DOHH2 (cell line): Measurements from ENCODE around the gene TMEM272.

ENCODE experiments used
- H3F3A ChIP-seq: fragments of 200-600 bp; sonication (generic), shearing (Covaris generic); 2 replicates; pipeline ENCODE4 v1.6.0; 2016; ENCODE audit warnings: antibody characterized with exemption, mild to moderate bottlenecking; ENCODE audit not compliant: control insufficient read depth, insufficient read depth
- H3K27ac ChIP-seq: fragments of 200-600 bp; sonication (generic); 2 replicates; pipeline ENCODE4 v1.5.1; 2014; ENCODE audit warnings: low read depth, mild to moderate bottlenecking, low read length, moderate library complexity
- H3K27me3 ChIP-seq: fragments of 200-600 bp; sonication (generic); 2 replicates; pipeline ENCODE4 v1.6.1; 2014; ENCODE audit warnings: mild to moderate bottlenecking, low read length, mixed read lengths; ENCODE audit not compliant: control insufficient read depth
- H3K36me3 ChIP-seq: fragments of 200-600 bp; sonication (generic); 2 replicates; pipeline ENCODE4 v1.6.1; 2014; ENCODE audit warnings: mild to moderate bottlenecking, low read length, moderate library complexity, mixed read lengths; ENCODE audit not compliant: control insufficient read depth
- H3K4me1 ChIP-seq: fragments of 200-600 bp; sonication (generic); 2 replicates; pipeline ENCODE4 v1.6.1; 2014; ENCODE audit warnings: mild to moderate bottlenecking, low read length, mixed read lengths; ENCODE audit not compliant: control insufficient read depth
- H3K4me2 ChIP-seq: fragments of 200-600 bp; sonication (generic); 2 replicates; pipeline ENCODE4 v1.6.0; 2014; ENCODE audit warnings: mild to moderate bottlenecking, low read length, moderate library complexity
- H3K4me3 ChIP-seq: fragments of 200-600 bp; sonication (generic); 2 replicates; pipeline ENCODE4 v1.5.1; 2014; ENCODE audit warnings: mild to moderate bottlenecking, low read length, mixed read lengths
- H3K79me2 ChIP-seq: fragments of 200-600 bp; sonication (generic); 2 replicates; pipeline ENCODE4 v1.6.1; 2014; ENCODE audit warnings: mild to moderate bottlenecking, low read length, mixed read lengths; ENCODE audit not compliant: control insufficient read depth
- H3K9me2 ChIP-seq: fragments of 200-600 bp; sonication (generic); replicated peaks from 2 replicates; pipeline ENCODE4 v1.6.1; 2014; ENCODE audit warnings: mild to moderate bottlenecking, low read length, mixed read lengths; ENCODE audit not compliant: control insufficient read depth
- H3K9me3 ChIP-seq: fragments of 200-600 bp; sonication (generic); 2 replicates; pipeline ENCODE4 v1.6.1; 2014; ENCODE audit warnings: antibody characterized with exemption, low read length, mixed read lengths; ENCODE audit not compliant: control insufficient read depth, insufficient read depth
- H4K20me1 ChIP-seq: fragments of 200-600 bp; sonication (generic); 2 replicates; pipeline ENCODE4 v1.6.0; 2014; ENCODE audit warnings: low read depth, mild to moderate bottlenecking, antibody characterized with exemption, low read length, moderate library complexity; ENCODE audit not compliant: control insufficient read depth, insufficient read depth
- CTCF ChIP-seq: fragments of 200-600 bp; sonication (generic); IDR thresholded peaks from one replicate; pipeline ENCODE4 v1.5.1; 2014; ENCODE audit warnings: antibody characterized with exemption, mild to moderate bottlenecking, low read depth, low read length; ENCODE audit not compliant: poor library complexity, severe bottlenecking
- EZH2phosphoT487 ChIP-seq: fragments of 200-600 bp; sonication (generic); IDR thresholded peaks from 2 replicates; pipeline ENCODE4 v1.6.1; 2017; ENCODE audit warnings: borderline replicate concordance, mild to moderate bottlenecking, antibody characterized with exemption, low read length, moderate library complexity, mixed read lengths

TMEM272 gene

GRCh38 chr13:51856998-51857397 lies 12.0 kb upstream of the TMEM272 start:
- H3K9me3 ChIP-seq: no peaks in the 10 kb centered on the region
- no peaks in the 10 kb centered on the region for H3K4me1 ChIP-seq

GRCh38 chr13:51856027-51856736 lies 11.2 kb upstream of the TMEM272 start:
- no peak overlapping the region for H3K4me3 ChIP-seq
- no peak for TF ChIP-seq EZH2phosphoT487
- no peak for TF ChIP-seq CTCF
- H3K36me3 ChIP-seq: no peaks in the 10 kb centered on the region
- no peaks in the 10 kb centered on the region for H4K20me1 ChIP-seq
- peaks cover 15% of the 10 kb centered on the region for H3K27me3 ChIP-seq
- no peaks in the 10 kb centered on the region for H3K4me1 ChIP-seq
- H3K4me2 ChIP-seq: no peak overlapping the region
- H3F3A ChIP-seq: no peaks in the 10 kb centered on the region
- no peaks in the 10 kb centered on the region for H3K9me2 ChIP-seq
- no peaks in the 10 kb centered on the region for H3K9me3 ChIP-seq
- H3K27ac ChIP-seq: no peak overlapping the region
- no peaks in the 10 kb centered on the region for H3K79me2 ChIP-seq

More at GRCh38 chr13:51856998-51857397, 12.0 kb upstream of the TMEM272 start:
- H3K27ac ChIP-seq: no peak overlapping the region
- no peaks in the 10 kb centered on the region for H4K20me1 ChIP-seq
- H3K27me3 ChIP-seq: peaks cover 23% of the 10 kb centered on the region
- no peaks in the 10 kb centered on the region for H3K9me2 ChIP-seq
- H3K79me2 ChIP-seq: no peaks in the 10 kb centered on the region
- no peaks in the 10 kb centered on the region for H3F3A ChIP-seq
- TF ChIP-seq EZH2phosphoT487 (no peak), CTCF (no peak)
- H3K36me3 ChIP-seq: no peaks in the 10 kb centered on the region
- no peak overlapping the region for H3K4me2 ChIP-seq
- H3K4me3 ChIP-seq: no peak overlapping the region

GRCh38 chr13:51849145-51850101 lies 4.4 kb upstream of the TMEM272 start:
- Histone ChIP-seq H3K27ac (no peak overlapping the region), H3K4me1 (peaks cover 10% of the 10 kb centered on the region), H3K4me2 (no peak overlapping the region), H3K36me3 (no peaks in the 10 kb centered on the region), H3K79me2 (no peaks in the 10 kb centered on the region), H3K4me3 (no peak overlapping the region), H3K27me3 (no peaks in the 10 kb centered on the region), H3F3A (no peaks in the 10 kb centered on the region), H3K9me2 (no peaks in the 10 kb centered on the region), H4K20me1 (no peaks in the 10 kb centered on the region), H3K9me3 (no peaks in the 10 kb centered on the region)
- TF ChIP-seq EZH2phosphoT487 (no peak), CTCF (peak; percentile 94)
